Hepatocyte (in vitro differentiated cells): ENCODE data around the gene SEC14L6. TPM values are rescaled to one million over a fixed set of nuclear protein-coding genes. Genes with fewer than 3 reads are reported as not detected.

Experiments used
- DNase-seq: peaks from one replicate; pipeline ENCODE4 v3.0.0-alpha.2; 2016; ENCODE audit warnings: low spot score
- H2AFZ ChIP-seq: fragments of 200-600 bp; sonication (generic); 2 replicates; pipeline ENCODE4 v1.6.0; 2016; ENCODE audit warnings: antibody characterized with exemption, mild to moderate bottlenecking
- H3K27ac ChIP-seq: fragments of 200-600 bp; sonication (generic); 2 replicates; pipeline ENCODE4 v1.5.1; 2016; ENCODE audit warnings: mild to moderate bottlenecking
- H3K27me3 ChIP-seq: fragments of 200-600 bp; sonication (generic); 2 replicates; pipeline ENCODE4 v1.6.1; 2016
- H3K36me3 ChIP-seq: fragments of 200-600 bp; sonication (generic); replicated peaks from 2 replicates; pipeline ENCODE4 v1.5.1; 2016; ENCODE audit warnings: low read depth; ENCODE audit not compliant: insufficient read depth
- H3K4me1 ChIP-seq: fragments of 200-600 bp; sonication (generic); 2 replicates; pipeline ENCODE4 v1.5.1; 2016; ENCODE audit warnings: mild to moderate bottlenecking, moderate library complexity; ENCODE audit not compliant: insufficient read depth
- H3K4me2 ChIP-seq: fragments of 200-600 bp; sonication (generic); 2 replicates; pipeline ENCODE4 v1.6.0; 2016
- H3K4me3 ChIP-seq: fragments of 200-600 bp; sonication (generic); 2 replicates; pipeline ENCODE4 v1.5.1; 2016; ENCODE audit warnings: mild to moderate bottlenecking
- H3K79me2 ChIP-seq: fragments of 200-600 bp; sonication (generic); 2 replicates; pipeline ENCODE4 v1.6.0; 2017; ENCODE audit warnings: mild to moderate bottlenecking
- H3K9me2 ChIP-seq: fragments of 200-600 bp; sonication (generic); replicated peaks from 2 replicates; pipeline ENCODE4 v1.6.0; 2017; ENCODE audit warnings: mild to moderate bottlenecking; ENCODE audit not compliant: insufficient read depth
- H3K9me3 ChIP-seq: fragments of 200-600 bp; sonication (generic); 2 replicates; pipeline ENCODE4 v1.5.1; 2016; ENCODE audit warnings: low read depth, mild to moderate bottlenecking
- H4K20me1 ChIP-seq: fragments of 200-600 bp; sonication (generic); 2 replicates; pipeline ENCODE4 v1.6.0; 2016; ENCODE audit warnings: mild to moderate bottlenecking; ENCODE audit not compliant: insufficient read depth, poor library complexity, severe bottlenecking
- CTCF ChIP-seq: fragments of 200-600 bp; sonication (generic); IDR thresholded peaks from 2 replicates; pipeline ENCODE4 v1.5.1; 2016; ENCODE audit warnings: antibody characterized with exemption, mild to moderate bottlenecking; ENCODE audit not compliant: poor library complexity
- EZH2 ChIP-seq: fragments of 200-600 bp; sonication (generic); IDR thresholded peaks from 2 replicates; pipeline ENCODE4 v1.6.1; 2016; ENCODE audit warnings: antibody characterized with exemption, mild to moderate bottlenecking, borderline replicate concordance
- EZH2phosphoT487 ChIP-seq: fragments of 200-600 bp; sonication (generic); IDR thresholded peaks from one replicate; pipeline ENCODE4 v1.6.1; 2018; ENCODE audit warnings: antibody characterized with exemption, mild to moderate bottlenecking, low read depth, moderate library complexity; ENCODE audit not compliant: unreplicated experiment, severe bottlenecking
- WGBS: methylation state at CpG from one replicate; pipeline ENCODE4 v1.1.6; 2016; ENCODE audit warnings: low lambda C conversion rate; ENCODE audit errors: missing lambda C conversion rate; 5-methylcytosine and 5-hydroxymethylcytosine counted together
- polyA plus RNA-seq: library from polyadenylated mRNA; unstranded; fragments of >200 nt; fragmentation: Nextera tagmentation; extraction: Ambion mirVana; gene quantifications from 2 replicates; pipeline ENCODE4 v1.2.1, GENCODE V29; 2016
- total RNA-seq: library from RNA; depleted of rRNA; stranded (reverse); fragments of >200 nt; gene quantifications from 2 replicates; pipeline ENCODE4 v1.2.3, GENCODE V29; 2014

SEC14L6 gene
- total and polyA plus RNA-seq, 2 experiments from 2014 or later: 0.07 TPM; not detected in 1

GRCh38 chr22:30491381-30491780, 55.2 kb downstream of the SEC14L6 start:
- no peaks in the 10 kb centered on the region for H4K20me1 ChIP-seq

DNA sequence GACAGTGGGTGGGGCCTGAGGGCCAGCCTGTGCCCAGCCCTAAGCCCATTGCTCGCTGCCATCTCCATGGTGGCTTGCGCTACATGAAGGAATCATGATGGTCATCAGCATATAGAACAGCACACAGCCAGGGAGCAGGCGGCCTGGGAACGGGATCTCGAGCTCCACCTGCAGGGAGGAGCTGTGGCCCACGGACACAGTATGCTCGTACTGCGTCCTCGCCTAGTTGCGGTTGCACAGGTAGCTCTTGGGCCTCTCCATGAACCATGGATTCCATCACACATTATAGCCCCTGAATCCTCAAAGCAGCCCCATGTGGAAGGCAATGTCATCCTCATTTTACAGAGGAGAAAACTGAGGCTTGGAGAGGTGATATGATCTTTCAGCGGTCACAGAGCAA, 56.1 kb downstream of the SEC14L6 start:
- H3K4me3 ChIP-seq: no peak overlapping the region
- no peak overlapping the region for H3K27ac ChIP-seq
- H3K4me1 ChIP-seq: no peaks in the 10 kb centered on the region
- H3K36me3 ChIP-seq: no peaks in the 10 kb centered on the region
- TF ChIP-seq CTCF (no peak), EZH2 (no peak), EZH2phosphoT487 (no peak)
- H2AFZ ChIP-seq: no peak overlapping the region
- H3K27me3 ChIP-seq: no peaks in the 10 kb centered on the region
- H4K20me1 ChIP-seq: no peaks in the 10 kb centered on the region
- no peak for DNase-seq
- no peaks in the 10 kb centered on the region for H3K9me2 ChIP-seq
- H3K79me2 ChIP-seq: no peaks in the 10 kb centered on the region
- WGBS: 55% methylated on average over 11 of the region's 11 CpGs
- H3K9me3 ChIP-seq: no peaks in the 10 kb centered on the region
- no peak overlapping the region for H3K4me2 ChIP-seq

More at GRCh38 chr22:30491381-30491780, 55.2 kb downstream of the SEC14L6 start:
- 92% methylated on average over 7 of the region's 7 CpGs for WGBS
- no peaks in the 10 kb centered on the region for H3K4me1 ChIP-seq
- H3K4me2 ChIP-seq: no peak overlapping the region
- TF ChIP-seq CTCF: no peak
- TF ChIP-seq EZH2: no peak
- no peak for TF ChIP-seq EZH2phosphoT487
- no peak overlapping the region for H3K4me3 ChIP-seq
- no peaks in the 10 kb centered on the region for H3K9me2 ChIP-seq
- no peak for DNase-seq
- no peak overlapping the region for H3K27ac ChIP-seq
- H2AFZ ChIP-seq: no peak overlapping the region
- H3K79me2 ChIP-seq: no peaks in the 10 kb centered on the region
- no peaks in the 10 kb centered on the region for H3K36me3 ChIP-seq
- H3K27me3 ChIP-seq: no peaks in the 10 kb centered on the region
- no peaks in the 10 kb centered on the region for H3K9me3 ChIP-seq

DNA sequence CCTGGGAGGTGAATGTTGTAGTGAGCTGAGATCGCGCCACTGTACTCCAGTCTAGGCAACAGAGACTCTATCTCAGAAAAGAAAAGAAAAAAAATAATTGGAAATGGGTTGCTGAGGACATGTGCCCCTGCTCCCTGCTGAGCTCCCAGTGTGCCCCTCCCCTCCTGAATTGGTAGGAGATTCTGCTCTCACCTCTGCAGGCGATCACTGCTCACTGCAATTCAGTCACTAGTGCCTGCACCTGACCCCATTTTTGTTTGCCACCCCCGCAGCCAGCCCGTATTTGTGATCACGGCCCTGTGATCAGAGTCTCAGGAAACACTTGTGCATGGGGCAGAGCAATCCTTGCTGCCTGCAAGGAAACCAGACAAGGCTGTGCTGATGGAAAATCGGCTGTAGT, 58.4 kb downstream of the SEC14L6 start:
- TF ChIP-seq EZH2phosphoT487 (no peak), EZH2 (no peak), CTCF (no peak)
- DNase-seq: no peak
- Histone ChIP-seq H3K79me2 (no peaks in the 10 kb centered on the region), H3K4me3 (no peak overlapping the region), H4K20me1 (no peaks in the 10 kb centered on the region), H3K9me3 (no peaks in the 10 kb centered on the region), H3K36me3 (no peaks in the 10 kb centered on the region), H3K27me3 (no peaks in the 10 kb centered on the region), H3K9me2 (no peaks in the 10 kb centered on the region), H3K4me1 (no peaks in the 10 kb centered on the region), H2AFZ (no peak overlapping the region), H3K27ac (no peak overlapping the region), H3K4me2 (no peak overlapping the region)
- WGBS: 72% methylated on average over 7 of the region's 7 CpGs

DNA sequence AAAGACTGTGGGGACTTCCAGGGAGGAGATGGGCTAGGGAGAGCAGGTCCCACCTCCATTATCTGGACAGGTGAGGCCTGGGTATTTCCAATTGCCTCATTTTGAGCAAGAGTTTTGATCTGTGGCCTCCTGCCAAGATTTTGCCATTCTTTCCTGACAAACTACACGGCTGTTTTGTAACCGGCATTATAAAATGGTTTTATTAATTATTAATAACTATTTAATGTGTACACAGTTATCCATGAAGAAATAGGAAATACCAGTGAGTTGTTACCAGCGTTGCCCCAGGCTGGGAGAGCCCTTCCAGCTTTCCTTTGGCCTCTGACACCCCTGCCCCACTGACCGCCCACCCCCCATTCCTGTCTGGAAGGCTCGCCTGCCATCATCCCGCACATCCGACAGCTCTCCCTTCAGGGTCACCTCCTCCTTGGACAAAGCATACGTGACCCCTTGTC, 59.9 kb downstream of the SEC14L6 start:
- no peaks in the 10 kb centered on the region for H3K4me1 ChIP-seq
- no peaks in the 10 kb centered on the region for H3K9me2 ChIP-seq
- H3K79me2 ChIP-seq: no peaks in the 10 kb centered on the region
- no peak overlapping the region for H3K4me3 ChIP-seq
- WGBS: 91% methylated on average over 8 of the region's 8 CpGs
- no peak for TF ChIP-seq EZH2phosphoT487
- no peak for TF ChIP-seq CTCF
- no peak for TF ChIP-seq EZH2
- H3K4me2 ChIP-seq: no peak overlapping the region
- H4K20me1 ChIP-seq: no peaks in the 10 kb centered on the region
- no peak overlapping the region for H2AFZ ChIP-seq
- H3K36me3 ChIP-seq: no peaks in the 10 kb centered on the region
- no peaks in the 10 kb centered on the region for H3K9me3 ChIP-seq
- no peak for DNase-seq
- H3K27me3 ChIP-seq: no peaks in the 10 kb centered on the region
- no peak overlapping the region for H3K27ac ChIP-seq
